HEK293T (cell line): ENCODE measurements around the gene EIF4G3.

Source experiments
- FOXM1 ChIP-seq: fragments of 450-650 bp; IDR thresholded peaks from 2 replicates; pipeline ENCODE4 v1.6.1; 2017; ENCODE audit warnings: mild to moderate bottlenecking, borderline replicate concordance
- TF ChIP-seq, protein P1 (sequence below): fragments of 450-650 bp; IDR thresholded peaks from 2 replicates; pipeline ENCODE4 v1.6.1; 2016

DNA sequence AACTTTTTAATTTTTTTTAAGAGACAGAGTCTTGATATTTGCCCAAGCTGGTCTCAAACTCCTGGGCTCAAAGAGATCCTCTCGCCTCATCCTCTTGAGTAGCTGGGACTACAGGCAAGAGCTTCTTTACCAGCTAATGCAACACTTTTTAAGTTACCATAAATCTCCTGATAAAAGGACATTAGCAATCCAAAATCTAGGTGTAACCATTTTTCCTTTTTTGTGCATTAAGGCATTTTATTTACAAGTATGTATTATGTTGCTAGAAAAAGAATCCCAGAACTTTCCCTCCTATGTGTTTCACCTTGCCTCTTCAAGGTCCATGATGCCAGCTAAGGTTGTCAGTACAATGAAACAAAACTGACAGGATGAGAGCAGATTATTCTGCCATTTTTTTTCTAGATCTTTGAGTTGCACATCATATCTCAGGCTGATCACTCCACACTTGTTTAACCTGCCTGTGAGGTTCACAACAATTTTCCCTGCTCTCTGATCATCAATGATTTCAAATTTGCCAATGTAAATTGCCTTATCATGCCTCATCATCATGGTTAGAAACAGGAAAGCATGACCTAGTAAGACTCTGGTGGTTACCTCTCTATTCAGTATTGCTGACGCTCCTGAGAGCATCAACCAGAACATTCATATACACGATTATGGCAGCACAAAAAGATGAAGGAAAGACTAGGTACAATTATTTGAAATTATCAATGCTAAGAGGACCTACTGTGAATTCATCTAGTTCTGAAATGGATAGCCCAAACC, 173.2 kb downstream of the EIF4G3 start:
- TF ChIP-seq FOXM1 = no peak
- TF ChIP-seq, protein P1, sequence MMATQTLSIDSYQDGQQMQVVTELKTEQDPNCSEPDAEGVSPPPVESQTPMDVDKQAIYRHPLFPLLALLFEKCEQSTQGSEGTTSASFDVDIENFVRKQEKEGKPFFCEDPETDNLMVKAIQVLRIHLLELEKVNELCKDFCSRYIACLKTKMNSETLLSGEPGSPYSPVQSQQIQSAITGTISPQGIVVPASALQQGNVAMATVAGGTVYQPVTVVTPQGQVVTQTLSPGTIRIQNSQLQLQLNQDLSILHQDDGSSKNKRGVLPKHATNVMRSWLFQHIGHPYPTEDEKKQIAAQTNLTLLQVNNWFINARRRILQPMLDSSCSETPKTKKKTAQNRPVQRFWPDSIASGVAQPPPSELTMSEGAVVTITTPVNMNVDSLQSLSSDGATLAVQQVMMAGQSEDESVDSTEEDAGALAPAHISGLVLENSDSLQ = no peak
